Transverse colon (tissue), 4 donors: Measurements from ENCODE around the gene ANP32B. TPM values are rescaled to one million over a fixed set of nuclear protein-coding genes. Genes with fewer than 3 reads are reported as not detected.

Source experiments
- DNase-seq: peaks from one replicate; pipeline ENCODE4 v3.0.0-alpha.2; 2019
- H3K27ac ChIP-seq, 4 donors: fragments of 200-600 bp; sonication (generic); 2 replicates each; pipeline ENCODE4 v1.5.1; 2016 to 2018; ENCODE audit warnings: inconsistent platforms in 4 of 4
- H3K27me3 ChIP-seq: fragments of 200-600 bp; sonication (generic); 2 replicates; pipeline ENCODE4 v1.5.1; 2017; ENCODE audit warnings: inconsistent platforms
- H3K36me3 ChIP-seq, 4 donors: fragments of 200-600 bp; sonication (generic); 2 replicates each; pipeline ENCODE4 v1.5.1; 2017 to 2019; ENCODE audit warnings: inconsistent platforms in 4 of 4
- H3K4me1 ChIP-seq, 4 donors: fragments of 200-600 bp; sonication (generic); 2 replicates each; pipeline ENCODE4 v1.5.1; 2017 to 2020; ENCODE audit warnings: inconsistent platforms in 4 of 4
- H3K4me3 ChIP-seq, 4 donors: fragments of 200-600 bp; sonication (generic); 1 replicate in 1 of 4; 2 replicates in 3 of 4; pipeline versions ENCODE4 v1.5.1 to v1.6.1; 2017 to 2019; ENCODE audit warnings: inconsistent platforms in 4 of 4
- H3K9me3 ChIP-seq, 2 donors: fragments of 200-600 bp; sonication (generic); 2 replicates each; pipeline ENCODE4 v1.5.1; 2017 to 2019; ENCODE audit warnings: inconsistent platforms in 2 of 2
- CTCF ChIP-seq, 5 experiments: fragments of 200-600 bp in 3 of 5; fragments of 450-650 bp in 2 of 5; sonication (generic) in 3 of 5; IDR thresholded peaks; 1 replicate in 2 of 5; 2 replicates in 3 of 5; pipeline ENCODE4 v1.5.1; 2016 to 2017; ENCODE audit warnings: antibody characterized with exemption in 5 of 5, inconsistent platforms in 3 of 5, mild to moderate bottlenecking in 2 of 5, moderate library complexity in 1 of 5
- EP300 ChIP-seq: sonication (generic); formaldehyde crosslinking; IDR thresholded peaks from one replicate; pipeline ENCODE4 v1.6.1; 2017; ENCODE audit warnings: antibody characterized with exemption, low read depth
- POLR2A ChIP-seq: fragments of 450-650 bp; IDR thresholded peaks from one replicate; pipeline ENCODE4 v1.6.1; 2016; ENCODE audit warnings: antibody characterized with exemption, mild to moderate bottlenecking, moderate library complexity
- POLR2AphosphoS5 ChIP-seq, 3 donors: sonication (generic); formaldehyde crosslinking; IDR thresholded peaks; one replicate each; pipeline ENCODE4 v1.6.1; 2016; ENCODE audit warnings: antibody characterized with exemption in 3 of 3
- WGBS, 2 donors: methylation state at CpG; one replicate each; pipeline ENCODE4 v1.1.5; 2018; ENCODE audit warnings: low coverage in 1 of 2; 5-methylcytosine and 5-hydroxymethylcytosine counted together
- in situ Hi-C, 4 donors: fragments of 200-750 bp; cut with MboI; loops; one replicate each; pipeline versions ENCODE4 v1.15.0 to v1.15.1; 2017; ENCODE audit warnings: low sequenced_read_pairs in 3 of 4, low pct_ligation_motif_present in 1 of 4, low pct_unique_long_range_greater_than_20kb in 1 of 4
- intact Hi-C: fragments of 100-400 bp; cut with DNase I; formaldehyde crosslinking; loops from one replicate; pipeline ENCODE4 v1.15.1; 2023; ENCODE audit warnings: low total_unique reads
- total RNA-seq, 4 donors: library from RNA; depleted of rRNA; stranded (reverse); fragments of >200 nt; gene quantifications; one replicate each; pipeline ENCODE4 v1.1.0, GENCODE V29; 2016

Gene ANP32B
- total RNA-seq, 4 donors from 2014 or later: 37.4 to 65.6 (median 43.0) TPM

GRCh38 chr9:97938081-97938644 is 45.0 kb upstream of the ANP32B start, which contains the start of gene HEMGN:
TSS of gene HEMGN (minus strand) at chr9:97938172. CDS start at chr9:97938136, 36 bp downstream.
- H3K9me3 ChIP-seq: no peaks in the 10 kb centered on the region
- intact Hi-C loops: no loop called here
- no peaks in the 10 kb centered on the region for H3K4me1 ChIP-seq
- in situ Hi-C loops: no loop called here
- H3K4me3 ChIP-seq: no peak within 1 kb of the TSS
- WGBS, 2 donors: 63 to 68% methylated on average over 3 of the region's 3 CpGs
- H3K36me3 ChIP-seq: no peaks in the 10 kb centered on the region
- no peak within 1 kb of the TSS for H3K27ac ChIP-seq
- DNase-seq: peak; percentile 17
- TF ChIP-seq EP300: no peak
- TF ChIP-seq POLR2A: no peak
- TF ChIP-seq CTCF (IDR thresholded peaks at IDR 0.05): no peak
- TF ChIP-seq POLR2AphosphoS5 (IDR thresholded peaks at IDR 0.05): no peak
- peaks cover 36% of the 10 kb centered on the region for H3K27me3 ChIP-seq

DNA sequence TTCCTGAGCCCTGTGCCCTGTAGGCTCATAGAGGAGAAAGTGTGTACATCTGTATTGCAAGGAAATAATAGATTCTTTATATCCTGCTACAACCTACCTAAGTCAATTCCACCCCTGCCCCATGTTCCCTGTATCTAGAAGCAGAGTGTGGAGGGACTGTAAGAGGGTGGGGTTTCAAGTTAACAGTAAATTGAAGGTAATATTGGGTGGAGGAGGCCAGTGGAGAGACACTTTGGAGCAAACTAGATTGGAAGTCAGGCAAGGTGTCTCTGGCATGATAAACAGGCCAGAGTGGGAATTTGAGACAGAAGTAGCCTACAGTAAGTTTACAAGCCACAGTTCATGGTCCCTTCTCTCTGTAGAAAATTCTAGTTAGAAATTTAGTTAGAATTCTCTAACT is 42.9 kb upstream of the ANP32B start:
- in situ Hi-C loops: no loop called here
- no peaks in the 10 kb centered on the region for H3K4me1 ChIP-seq
- TF ChIP-seq EP300: no peak
- no peak for TF ChIP-seq POLR2AphosphoS5 (IDR thresholded peaks at IDR 0.05)
- TF ChIP-seq POLR2A: no peak
- TF ChIP-seq CTCF (IDR thresholded peaks at IDR 0.05): no peak
- no peaks in the 10 kb centered on the region for H3K36me3 ChIP-seq
- no peak for DNase-seq
- H3K27me3 ChIP-seq: peaks cover 39% of the 10 kb centered on the region
- H3K9me3 ChIP-seq: no peaks in the 10 kb centered on the region
- intact Hi-C loops: no loop called here
- H3K27ac ChIP-seq: no peak overlapping the region
- H3K4me3 ChIP-seq: no peak overlapping the region

- TF ChIP-seq EP300 (no peak), POLR2AphosphoS5 (IDR thresholded peaks at IDR 0.05) (no peak), CTCF (IDR thresholded peaks at IDR 0.05) (no peak), POLR2A (no peak)
- no peak for DNase-seq
- Histone ChIP-seq H3K4me1 (no peaks in the 10 kb centered on the region), H3K4me3 (no peak overlapping the region), H3K27me3 (peaks cover 34% of the 10 kb centered on the region), H3K27ac (no peak overlapping the region), H3K9me3 (no peaks in the 10 kb centered on the region), H3K36me3 (no peaks in the 10 kb centered on the region)
- in situ Hi-C loops (no loop called here), intact Hi-C loops (no loop called here)
- WGBS, 2 donors: 79 to 100% methylated on average over 1 to 3 of the region's 3 CpGs
Observed at GRCh38 chr9:97940741-97941140, 42.4 kb upstream of the ANP32B start.

GRCh38 chr9:97941323-97941722 is 41.8 kb upstream of the ANP32B start:
- Histone ChIP-seq H3K27ac (no peak overlapping the region), H3K4me3 (no peak overlapping the region), H3K4me1 (no peaks in the 10 kb centered on the region), H3K36me3 (no peaks in the 10 kb centered on the region), H3K9me3 (no peaks in the 10 kb centered on the region), H3K27me3 (peaks cover 28% of the 10 kb centered on the region)
- no peak for DNase-seq
- WGBS, 2 donors: 80 to 84% methylated on average over 1 of the region's 1 CpG
- TF ChIP-seq EP300: no peak
- TF ChIP-seq POLR2AphosphoS5 (IDR thresholded peaks at IDR 0.05): no peak
- TF ChIP-seq CTCF (IDR thresholded peaks at IDR 0.05): no peak
- no peak for TF ChIP-seq POLR2A
- in situ Hi-C loops (no loop called here), intact Hi-C loops (no loop called here)
